OCI-LY7 (cell line): ENCODE results near the gene UBA1. TPM values are rescaled to one million over a fixed set of nuclear protein-coding genes. Genes with fewer than 3 reads are reported as not detected.

Experiments used
- BruUV-seq: library from RNA; stranded (reverse); fragments of 400-500 nt; replicated peaks from 2 replicates; lab custom pipeline; 2021; lab: Mats Ljungman, UMichigan
- CTCF ChIA-PET: fragments of 300-600 bp; sonication (Branson Sonifier 250); formaldehyde crosslinking; loops from one replicate; lab custom pipeline; 2022; ENCODE audit warnings: antibody characterized with exemption; ENCODE audit not compliant: unreplicated experiment; lab: Charles Lee
- POLR2A ChIA-PET: fragments of 300-600 bp; sonication (Branson Sonifier 250); formaldehyde crosslinking; loops from one replicate; lab custom pipeline; 2022; ENCODE audit warnings: antibody characterized with exemption; lab: Charles Lee
- DNase-seq: peaks from one replicate; pipeline ENCODE4 v3.0.0-alpha.2; 2015; ENCODE audit warnings: low spot score
- H2AFZ ChIP-seq: fragments of 200-600 bp; sonication (generic), shearing (Covaris generic); 2 replicates; pipeline ENCODE4 v1.6.1; 2014; ENCODE audit warnings: mild to moderate bottlenecking, antibody characterized with exemption, low read length, moderate library complexity
- H3K27ac ChIP-seq: fragments of 200-600 bp; sonication (generic); 2 replicates; pipeline ENCODE4 v1.5.1; 2014; ENCODE audit warnings: mixed run types, low read depth, mild to moderate bottlenecking, moderate library complexity, low read length, inconsistent platforms; ENCODE audit not compliant: poor library complexity, severe bottlenecking
- H3K36me3 ChIP-seq: fragments of 200-600 bp; sonication (generic); 2 replicates; pipeline ENCODE4 v1.6.1; 2014; ENCODE audit warnings: mild to moderate bottlenecking, antibody characterized with exemption, low read length, moderate library complexity, mixed read lengths; ENCODE audit not compliant: insufficient read depth
- H3K4me1 ChIP-seq: fragments of 200-600 bp; sonication (generic); 2 replicates; pipeline ENCODE4 v1.5.1; 2014; ENCODE audit warnings: mild to moderate bottlenecking, low read length; ENCODE audit not compliant: insufficient read depth, poor library complexity, severe bottlenecking
- H3K4me2 ChIP-seq: fragments of 200-600 bp; sonication (generic); 2 replicates; pipeline ENCODE4 v1.6.1; 2014; ENCODE audit warnings: mild to moderate bottlenecking, low read length
- H3K4me3 ChIP-seq: fragments of 200-600 bp; sonication (generic); 2 replicates; pipeline ENCODE4 v1.5.1; 2014; ENCODE audit warnings: mild to moderate bottlenecking, low read depth, low read length; ENCODE audit not compliant: poor library complexity, severe bottlenecking
- H3K79me2 ChIP-seq: fragments of 200-600 bp; sonication (generic); 2 replicates; pipeline ENCODE4 v1.6.1; 2016; ENCODE audit warnings: low read depth, mild to moderate bottlenecking, low read length, moderate library complexity, mixed read lengths; ENCODE audit not compliant: insufficient read depth
- H3K9me2 ChIP-seq: fragments of 200-600 bp; sonication (generic); 2 replicates; pipeline ENCODE4 v1.6.1; 2016; ENCODE audit warnings: mild to moderate bottlenecking, low read length, mixed read lengths; ENCODE audit not compliant: insufficient read depth
- H3K9me3 ChIP-seq: fragments of 200-600 bp; sonication (generic); 2 replicates; pipeline ENCODE4 v1.6.1; 2014; ENCODE audit warnings: mild to moderate bottlenecking, mixed run types, low read length, mixed read lengths
- H4K20me1 ChIP-seq: fragments of 200-600 bp; sonication (generic); 2 replicates; pipeline ENCODE4 v1.6.1; 2014; ENCODE audit warnings: mild to moderate bottlenecking, antibody characterized with exemption, low read length, moderate library complexity, mixed read lengths; ENCODE audit not compliant: insufficient read depth
- CTCF ChIP-seq: fragments of 200-600 bp; sonication (generic); conservative IDR thresholded peaks from 2 replicates; pipeline ENCODE4 v1.5.1; 2014; ENCODE audit warnings: mild to moderate bottlenecking, antibody characterized with exemption, low read length, moderate library complexity, mixed read lengths
- EZH2phosphoT487 ChIP-seq: fragments of 200-600 bp; sonication (generic); IDR thresholded peaks from 2 replicates; pipeline ENCODE4 v1.6.1; 2018; ENCODE audit warnings: low read depth, borderline replicate concordance, mild to moderate bottlenecking, mixed run types, antibody characterized with exemption, low read length, moderate library complexity, mixed read lengths
- intact Hi-C: fragments of 100-400 bp; cut with micrococcal nuclease; formaldehyde crosslinking; loops from one replicate; pipeline ENCODE4 v1.10.0; 2022; ENCODE audit not compliant: unreplicated experiment
- total RNA-seq, 2 experiments: library from RNA; depleted of rRNA in 1 of 2; stranded (reverse); fragments of >200 nt in 1 of 2; shearing (Covaris generic) in 1 of 2; gene quantifications; 2 replicates each; pipeline ENCODE4 v1.2.3, GENCODE V29; 2014 to 2022

Gene UBA1
- total RNA-seq, 2 experiments from 2014 or later, result 169 to 294 TPM

- peak overlapping the region; percentile 94 for H3K4me3 ChIP-seq
- BruUV-seq, result no TSS peak
- peak overlapping the region; percentile 87; the same call in 1 of the 2 replicates for H2AFZ ChIP-seq
- peak overlapping the region; percentile 99 for H3K27ac ChIP-seq
- no peaks in the 10 kb centered on the region for H4K20me1 ChIP-seq
- TF ChIP-seq EZH2phosphoT487 (no peak), CTCF (no peak)
- H3K36me3 ChIP-seq, result peaks cover 29% of the 10 kb centered on the region
- peaks cover 30% of the 10 kb centered on the region for H3K79me2 ChIP-seq
- H3K4me1 ChIP-seq, result peaks cover 17% of the 10 kb centered on the region
- intact Hi-C loops, result loop anchor here (5.0 kb wide), 1 partner anchor 332 kb away; no protein-coding TSS in a partner anchor
- DNase-seq, result peak; percentile 94
- no peaks in the 10 kb centered on the region for H3K9me2 ChIP-seq
- CTCF ChIA-PET, result no interaction called here
- no peaks in the 10 kb centered on the region for H3K9me3 ChIP-seq
- POLR2A ChIA-PET, result interaction anchor here (0.6 to 1.4 kb wide), 5 partner anchors 27 to 361 kb away, joined by 4 to 8 read pairs (median 5); partner anchors contain the start of genes NDUFB11, RBM10 and USP11
- peak overlapping the region; percentile 96 for H3K4me2 ChIP-seq
These were observed 3.0 kb upstream of the UBA1 start for GRCh38 chrX:47190445-47191269.

GRCh38 chrX:47191331-47191730 lies 2.3 kb upstream of the UBA1 start:
- POLR2A ChIA-PET, result interaction anchor here (0.6 to 1.4 kb wide), 6 partner anchors 26 to 662 kb away, joined by 3 to 8 read pairs (median 4); partner anchors contain the start of genes NDUFB11, RBM10 and USP11
- intact Hi-C loops, result loop anchor here (5.0 kb wide), 1 partner anchor 331 kb away; no protein-coding TSS in a partner anchor

More at GRCh38 chrX:47191331-47191730, 2.3 kb upstream of the UBA1 start:
- H3K4me3 ChIP-seq, result peak overlapping the region; percentile 94
- TF ChIP-seq EZH2phosphoT487 (no peak), CTCF (no peak)
- peak overlapping the region; percentile 99 for H3K27ac ChIP-seq
- BruUV-seq, result no TSS peak
- peak overlapping the region; percentile 96 for H3K4me2 ChIP-seq
- H2AFZ ChIP-seq, result peak overlapping the region; percentile 32; the same call in 1 of the 2 replicates
- CTCF ChIA-PET, result no interaction called here
- H4K20me1 ChIP-seq, result no peaks in the 10 kb centered on the region
- no peaks in the 10 kb centered on the region for H3K9me3 ChIP-seq
- DNase-seq, result peak; percentile 89
- H3K4me1 ChIP-seq, result peaks cover 24% of the 10 kb centered on the region
- no peaks in the 10 kb centered on the region for H3K9me2 ChIP-seq
- peaks cover 33% of the 10 kb centered on the region for H3K36me3 ChIP-seq
- H3K79me2 ChIP-seq, result peaks cover 37% of the 10 kb centered on the region
